ENCODE measurements around the gene DUSP9.
"Not testable (repeated sequence)": the region's sequence is repeated elsewhere in the genome, so short reads cannot be mapped to it uniquely, and the experiment has no call there.

The DUSP9 gene

DNA sequence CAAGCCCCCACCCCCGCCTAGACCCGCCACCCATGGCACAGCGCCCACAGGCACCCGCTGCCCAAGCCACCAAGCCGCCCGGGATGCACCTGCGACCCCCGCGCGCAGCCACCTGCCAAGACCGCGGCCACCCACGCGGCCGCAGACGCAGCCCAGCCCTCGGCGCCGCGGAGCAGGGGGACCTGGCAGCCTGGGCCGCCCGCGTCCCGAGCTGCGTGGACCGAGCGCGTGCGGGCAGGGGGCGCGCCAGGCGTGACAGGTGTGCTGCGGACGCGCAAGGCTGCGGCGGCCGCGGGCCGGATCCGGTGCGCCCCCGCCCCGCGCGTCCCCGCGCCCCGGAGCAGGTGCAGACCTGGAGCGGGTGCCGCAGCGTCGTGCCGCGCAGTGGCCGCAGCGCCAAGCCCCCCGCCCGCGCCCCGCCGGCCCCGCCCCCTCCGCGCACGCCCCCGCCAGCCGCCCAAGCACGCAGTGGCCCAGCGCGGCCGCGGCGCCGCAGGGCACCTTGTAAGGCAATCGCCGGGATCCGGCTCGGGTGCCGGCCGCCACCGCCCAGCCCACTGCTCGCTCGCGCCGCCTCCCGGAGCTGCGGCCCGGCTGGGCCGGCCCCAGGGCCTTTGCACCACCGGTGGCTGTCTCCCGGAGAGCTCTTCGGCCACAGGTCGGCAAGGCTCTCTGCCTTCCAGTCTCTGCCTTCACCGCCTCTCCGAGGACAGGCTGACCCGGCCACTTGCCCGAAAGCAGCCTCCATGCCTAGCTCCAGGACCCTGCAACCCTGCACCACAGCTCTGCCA, 26.6 kb downstream of the DUSP9 start, which contains the start of gene PNCK:
Gene PNCK (minus strand): TSS at position 386 of the 791 bp plus-strand sequence. CDS start 737 bp downstream, outside the sequence.
- DNase-seq = no peak

GRCh38 chrX:153674219-153674851, 27.3 kb downstream of the DUSP9 start:
- no peak for DNase-seq

GRCh38 chrX:153681175-153681574, 34.2 kb downstream of the DUSP9 start:
- DNase-seq = no peak

DNA sequence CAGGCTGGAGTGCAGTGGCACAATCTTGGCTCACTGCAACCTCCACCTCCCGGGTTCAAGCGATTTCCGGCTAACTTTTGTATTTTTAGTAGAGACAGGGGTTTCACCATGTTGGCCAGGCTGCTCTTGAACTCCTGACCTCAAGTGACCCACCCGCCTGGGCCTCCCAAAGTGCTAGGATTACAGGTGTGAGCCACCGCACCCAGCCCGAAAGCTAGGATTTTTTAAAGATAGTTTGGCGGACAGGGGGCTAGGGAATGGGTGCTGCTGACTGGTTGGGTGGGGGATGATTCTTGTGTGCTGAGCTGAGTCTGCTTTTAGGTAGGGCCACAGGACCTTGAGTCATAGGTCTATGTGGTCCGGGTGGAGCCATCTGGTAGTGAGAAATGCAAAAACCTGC, 36.5 kb downstream of the DUSP9 start:
- not testable (repeated sequence) for DNase-seq

GRCh38 chrX:153684467-153685155, 37.6 kb downstream of the DUSP9 start:
- no peak for DNase-seq

DNA sequence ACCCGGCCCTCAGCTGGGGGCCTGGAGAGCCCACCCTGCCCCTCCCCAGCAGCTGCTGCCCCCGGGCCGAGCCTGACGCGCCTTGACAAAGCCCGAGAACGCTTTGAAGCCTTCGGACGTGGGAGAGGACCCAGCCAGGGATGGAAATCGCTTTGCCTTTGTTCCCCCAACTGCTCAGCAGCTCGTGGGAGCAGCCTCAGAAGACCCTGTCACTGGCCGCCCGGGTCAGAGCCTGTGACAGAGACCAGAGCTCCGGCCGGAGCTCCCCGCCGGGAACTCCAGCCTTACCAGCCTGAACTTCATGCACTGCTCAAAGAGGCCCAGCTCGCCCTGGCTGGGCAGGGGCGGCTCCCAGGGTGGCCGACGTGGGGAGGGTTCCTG, 38.1 kb downstream of the DUSP9 start:
- no peak for DNase-seq

GRCh38 chrX:153685751-153686696, 39.0 kb downstream of the DUSP9 start:
- no peak for DNase-seq

- no peak for DNase-seq
These were observed 39.7 kb downstream of the DUSP9 start for GRCh38 chrX:153686711-153687110.

- DNase-seq = peak; percentile 17
These were observed 40.4 kb downstream of the DUSP9 start, which contains the start of gene SLC6A8 for GRCh38 chrX:153687121-153688039. Gene SLC6A8 (plus strand): TSS chrX:153687926. CDS start chrX:153688575, 649 bp downstream.

DNA sequence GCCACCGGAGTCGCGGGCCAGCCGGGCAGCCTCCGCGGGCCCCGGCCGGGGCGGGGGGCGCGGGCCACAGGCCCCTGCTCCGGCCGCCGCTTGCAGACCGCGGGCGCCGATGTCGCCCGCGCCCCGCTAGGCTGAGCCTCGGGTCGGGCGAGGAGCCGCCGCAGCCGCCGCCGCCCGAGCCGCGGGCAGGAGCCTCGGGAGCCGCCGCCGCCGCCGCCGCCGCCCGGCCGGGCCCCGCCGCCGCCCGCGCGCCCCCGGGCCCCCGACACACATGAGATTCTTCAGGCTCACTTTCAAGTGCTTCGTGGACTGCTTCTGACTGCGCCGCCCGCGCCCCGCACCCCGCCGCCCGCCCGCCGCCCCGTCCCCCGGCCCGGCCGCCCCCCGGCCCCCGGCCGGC, 41.1 kb downstream of the DUSP9 start:
- DNase-seq = no peak

- DNase-seq = no peak
These were observed 41.5 kb downstream of the DUSP9 start for GRCh38 chrX:153688506-153688905.

DNA sequence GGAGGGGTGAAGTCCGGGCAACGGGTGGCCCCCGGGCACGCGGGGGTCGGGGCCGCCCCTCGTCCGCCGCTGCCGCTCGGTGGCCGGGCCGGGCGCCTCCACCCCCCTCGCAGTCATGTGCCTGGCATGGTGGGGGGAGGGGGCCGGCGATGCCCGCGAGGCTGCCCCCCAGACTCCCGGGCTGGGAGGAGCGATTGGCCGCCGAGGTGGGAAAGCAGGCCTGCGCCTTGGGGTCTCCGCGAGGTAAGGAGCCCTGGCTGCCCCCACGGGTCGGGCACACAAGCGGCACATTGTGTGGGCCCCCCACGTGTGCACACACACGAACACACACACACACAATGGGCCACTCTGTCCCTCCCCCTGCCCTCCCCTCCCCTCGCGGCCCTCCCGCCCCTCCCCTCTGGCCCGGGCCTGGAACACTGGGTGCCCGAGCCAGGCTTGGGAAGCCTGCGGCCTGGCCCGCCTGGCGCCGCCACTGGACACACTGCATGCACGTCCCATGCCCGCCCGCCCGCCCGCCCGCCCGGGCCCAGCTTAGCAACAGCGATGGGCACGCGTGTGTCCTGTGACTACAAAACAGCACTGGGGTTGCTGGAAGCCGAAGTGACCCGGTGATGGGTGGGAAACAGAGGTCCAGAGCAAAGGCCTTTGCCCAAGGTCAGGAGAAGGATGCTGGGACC, 42.0 kb downstream of the DUSP9 start:
- no peak for DNase-seq

DNA sequence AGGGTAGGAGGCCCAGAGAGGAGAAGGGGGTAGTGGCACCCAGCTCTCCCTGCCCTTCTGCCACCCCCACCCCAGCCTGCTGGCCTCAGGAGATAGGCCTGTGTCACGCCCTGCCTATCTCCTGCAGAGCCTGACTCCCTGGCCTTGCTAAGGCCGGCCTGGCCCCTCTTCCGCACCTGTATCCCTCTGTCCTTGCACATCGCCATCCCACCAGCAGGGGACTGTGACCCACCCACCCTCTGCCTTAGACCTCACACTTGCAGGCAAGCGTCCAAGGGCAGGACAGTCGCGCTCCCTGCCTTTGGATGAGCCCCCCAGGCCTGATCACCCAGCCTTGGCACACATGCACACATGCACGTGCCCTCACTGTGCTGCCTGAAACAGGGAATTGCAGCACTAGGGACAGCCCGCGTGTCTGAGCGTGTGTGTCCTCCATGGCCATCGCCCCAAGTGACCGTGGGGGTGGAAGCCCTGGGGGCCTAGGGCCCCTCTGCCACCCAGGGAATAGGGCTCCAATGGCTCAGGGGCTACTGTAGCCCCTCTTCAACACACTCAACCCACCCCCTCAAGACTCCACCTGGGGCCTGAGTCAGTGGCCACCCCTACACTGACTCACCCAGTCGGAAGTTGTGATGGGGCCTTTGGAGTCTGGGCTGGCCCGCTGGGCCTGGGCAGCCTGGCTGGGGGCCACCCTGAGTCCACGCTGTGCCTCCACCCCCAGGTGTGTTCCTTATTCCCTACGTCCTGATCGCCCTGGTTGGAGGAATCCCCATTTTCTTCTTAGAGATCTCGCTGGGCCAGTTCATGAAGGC, 42.9 kb downstream of the DUSP9 start:
- DNase-seq = no peak

DNA sequence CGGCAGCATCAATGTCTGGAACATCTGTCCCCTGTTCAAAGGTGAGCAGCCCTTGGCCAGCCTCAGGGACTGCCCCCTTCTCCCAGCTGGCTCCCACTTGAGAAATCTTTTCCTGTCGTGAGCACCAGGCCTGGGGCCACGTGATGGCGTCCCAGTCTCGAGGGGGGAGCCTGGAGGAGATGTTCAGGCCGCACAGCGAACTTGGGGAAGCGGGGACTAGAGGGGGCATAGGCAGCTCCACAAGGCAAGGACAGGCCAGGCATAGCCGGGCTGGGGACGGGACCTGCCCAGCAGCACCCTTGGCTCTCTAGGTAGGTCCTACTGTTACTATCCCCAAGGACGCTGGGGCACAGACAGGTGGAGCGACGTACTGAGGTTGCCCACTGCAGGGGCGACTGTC, 43.5 kb downstream of the DUSP9 start:
- no peak for DNase-seq

GRCh38 chrX:153691032-153691827, 44.2 kb downstream of the DUSP9 start:
- not testable (repeated sequence) for DNase-seq

DNA sequence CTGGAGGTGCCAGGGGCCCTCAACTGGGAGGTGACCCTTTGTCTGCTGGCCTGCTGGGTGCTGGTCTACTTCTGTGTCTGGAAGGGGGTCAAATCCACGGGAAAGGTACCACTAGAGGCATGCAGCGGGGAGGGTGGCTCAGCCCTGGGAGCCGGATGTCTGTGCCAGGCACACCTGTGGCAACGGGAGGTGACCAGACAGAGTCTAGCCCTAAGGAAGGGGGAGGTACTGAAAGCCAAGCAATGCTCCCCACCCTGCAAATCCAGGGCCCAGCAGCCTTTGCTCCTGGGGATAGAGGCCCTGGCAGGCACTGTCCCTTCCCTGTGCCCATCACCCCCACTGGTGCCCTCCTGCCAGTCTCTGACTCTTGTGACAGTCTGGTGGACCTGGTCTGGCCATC, 45.0 kb downstream of the DUSP9 start:
- DNase-seq = no peak

DNA sequence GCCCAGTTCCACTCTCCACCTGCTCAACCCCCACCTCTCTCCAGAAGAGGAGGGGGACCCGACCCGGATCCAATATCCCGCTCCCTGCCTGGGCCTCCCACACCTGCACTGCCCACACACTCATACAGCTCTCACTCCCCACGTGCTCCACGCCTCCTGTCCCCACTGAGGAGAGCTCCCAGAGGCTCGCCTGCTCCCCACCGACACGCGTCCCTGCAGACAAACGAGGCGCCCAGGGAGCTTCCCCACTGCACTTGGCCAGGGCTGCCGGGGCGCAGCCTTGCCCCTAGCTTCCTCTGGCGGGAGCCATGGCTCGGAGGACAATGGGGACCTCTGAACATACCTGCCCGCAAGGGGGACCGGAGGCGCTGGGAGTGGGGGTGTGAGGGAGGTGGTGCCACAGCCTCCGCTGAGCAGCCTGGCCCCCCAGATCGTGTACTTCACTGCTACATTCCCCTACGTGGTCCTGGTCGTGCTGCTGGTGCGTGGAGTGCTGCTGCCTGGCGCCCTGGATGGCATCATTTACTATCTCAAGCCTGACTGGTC, 45.7 kb downstream of the DUSP9 start:
- DNase-seq = no peak

DNA sequence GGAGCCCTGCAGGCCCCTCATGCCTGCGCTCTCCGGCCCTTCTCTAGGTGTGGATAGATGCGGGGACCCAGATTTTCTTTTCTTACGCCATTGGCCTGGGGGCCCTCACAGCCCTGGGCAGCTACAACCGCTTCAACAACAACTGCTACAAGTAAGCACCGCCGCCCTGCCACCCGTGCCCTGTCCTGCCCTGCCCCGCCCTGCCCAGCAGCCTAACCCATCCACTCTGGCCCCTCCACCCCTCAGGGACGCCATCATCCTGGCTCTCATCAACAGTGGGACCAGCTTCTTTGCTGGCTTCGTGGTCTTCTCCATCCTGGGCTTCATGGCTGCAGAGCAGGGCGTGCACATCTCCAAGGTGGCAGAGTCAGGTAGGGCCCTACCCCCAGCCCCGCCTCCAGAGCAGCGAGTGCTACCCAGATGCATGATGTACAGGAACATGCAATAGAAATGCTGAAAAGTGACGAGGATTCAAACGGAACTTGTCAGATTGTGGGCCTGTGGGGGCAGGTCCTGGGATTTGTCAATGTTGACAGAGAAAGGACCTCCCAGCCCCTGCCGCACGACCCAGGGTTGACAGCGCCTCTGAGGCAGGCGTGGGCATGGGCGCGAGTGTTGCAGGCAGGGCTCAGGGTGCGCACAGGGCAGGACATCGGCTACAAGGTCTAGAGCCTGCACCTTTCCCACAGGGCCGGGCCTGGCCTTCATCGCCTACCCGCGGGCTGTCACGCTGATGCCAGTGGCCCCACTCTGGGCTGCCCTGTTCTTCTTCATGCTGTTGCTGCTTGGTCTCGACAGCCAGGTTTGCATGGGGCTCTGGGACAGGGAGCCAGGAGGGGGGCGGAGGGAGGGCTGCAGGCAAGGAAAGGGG, 46.4 kb downstream of the DUSP9 start:
- DNase-seq = no peak
